ENCODE results near the gene RHEB. TPM values are rescaled to one million over a fixed set of nuclear protein-coding genes. Genes with fewer than 3 reads are reported as not detected.
A peak's percentile ranks its signal among the peaks of the same experiment; 100 is the strongest.

RHEB gene
- total and polyA plus RNA-seq, 2 of the 4 experiments (the other 2 are of a cell fraction) = 19.7 to 67.2 TPM

- H4K5ac ChIP-seq (ENCODE audit: low read depth, low read length) = no peak overlapping the region
- peaks cover 14% of the 10 kb centered on the region for H3K4me1 ChIP-seq (ENCODE audit: control insufficient read depth, insufficient read depth, low read length)
- H3K4ac ChIP-seq (ENCODE audit: low read depth, low read length) = peak overlapping the region; percentile 82; the same call in 1 of the 2 replicates
- no peak overlapping the region for H3K9ac ChIP-seq (ENCODE audit: low read depth, low read length)
- H3K18ac ChIP-seq (ENCODE audit: low read depth, low read length) = peak overlapping the region; percentile 10; the same call in 1 of the 2 replicates
- peaks cover 0 to 10% of the 10 kb centered on the region in 2 experiments; a peak in 1 of 4 replicates for H3K79me1 ChIP-seq (ENCODE audit: low read depth in 1 of 2, low read length in 2 of 2)
- no peak overlapping the region for H3K4me3 ChIP-seq (ENCODE audit: insufficient read depth, low read depth, low read length)
- no peak overlapping the region for H2BK20ac ChIP-seq (ENCODE audit: low read depth, low read length)
- H2AK5ac ChIP-seq (ENCODE audit: low read depth, low read length) = no peak overlapping the region; the same call in 1 of the 2 replicates
- H3K56ac ChIP-seq (ENCODE audit: extremely low read depth, insufficient read depth, low read length) = no peak overlapping the region
- no CpG with 5 or more reads among the region's 6 CpGs for WGBS, 2 experiments (ENCODE audit: extremely low coverage in 2 of 2, insufficient read length in 1 of 2)
- H2BK15ac ChIP-seq (ENCODE audit: low read depth, low read length) = peak overlapping the region; percentile 27; the same call in 1 of the 3 replicates
- H4K91ac ChIP-seq (ENCODE audit: insufficient read depth, low read depth, low read length) = peak overlapping the region; percentile 88
- no peak overlapping the region for H3K4me2 ChIP-seq (ENCODE audit: low read depth, low read length)
- peaks cover 10% of the 10 kb centered on the region for H3K9me1 ChIP-seq (ENCODE audit: insufficient read depth, low read length)
- in situ Hi-C loops (cut with MboI; ENCODE audit: low sequenced_read_pairs) (loop anchor here (25.0 kb wide), 1 partner anchor 301 kb away; no protein-coding TSS in a partner anchor), intact Hi-C loops (cut with micrococcal nuclease) (loop anchor here (2.0 to 5.0 kb wide), 2 partner anchors 57 to 171 kb away; partner anchors contain the start of gene RHEB), dilution Hi-C loops (cut with HindIII; ENCODE audit: low sequenced_read_pairs, unreplicated experiment) (no loop called here)
- H3K14ac ChIP-seq (replicated peaks; ENCODE audit: low read depth, low read length) = peak overlapping the region; percentile 26; the same call in 1 of the 2 replicates
- CTCF ChIA-PET = no interaction called here
- H2BK120ac ChIP-seq (ENCODE audit: low read depth, low read length) = no peak overlapping the region
- DNase-seq (no peak), ATAC-seq (ENCODE audit: low read depth) (no peak)
- H2AFZ ChIP-seq (replicated peaks; ENCODE audit: low read length, poor library complexity) = no peak overlapping the region
- H2AK9ac ChIP-seq (replicated peaks; ENCODE audit: low read depth, low read length, poor library complexity) = no peak overlapping the region
- no peak overlapping the region for H3K27ac ChIP-seq (ENCODE audit: insufficient read depth, low read length)
- POLR2A ChIA-PET (ENCODE audit: unreplicated experiment) = interaction anchor here (0.6 kb wide), 1 partner anchor 157 kb away, joined by 12 read pairs; no protein-coding TSS in a partner anchor
- peak overlapping the region in 1 of 2 experiments; percentile 70; a peak in 2 of 4 replicates for H4K8ac ChIP-seq (ENCODE audit: low read depth in 2 of 2, low read length in 2 of 2)
- peaks cover 14% of the 10 kb centered on the region for H3K36me3 ChIP-seq (ENCODE audit: control insufficient read depth, insufficient read depth, low read length)
- H2BK5ac ChIP-seq (ENCODE audit: low read depth, low read length, poor library complexity, severe bottlenecking) = no peak overlapping the region
- peaks cover 6% of the 10 kb centered on the region for H3K9me3 ChIP-seq (ENCODE audit: control insufficient read depth, insufficient read depth, low read length)
- no peak overlapping the region for H3K23ac ChIP-seq (ENCODE audit: low read depth, low read length)
- BruUV-seq (replicated peaks) = no TSS peak
- H4K20me1 ChIP-seq (ENCODE audit: insufficient read depth, low read length) = no peaks in the 10 kb centered on the region
- TF ChIP-seq FOS (IDR thresholded peaks at IDR 0.05; ENCODE audit: low read depth, low read length) (no peak), NFE2L2 (IDR thresholded peaks at IDR 0.05; ENCODE audit: low read depth, low read length) (no peak), RCOR1 (IDR thresholded peaks at IDR 0.05; ENCODE audit: insufficient replicate concordance, low read length) (no peak), ELK1 (IDR thresholded peaks at IDR 0.05; ENCODE audit: borderline replicate concordance, low read depth, low read length) (no peak), CEBPB (IDR thresholded peaks at IDR 0.05; ENCODE audit: low read depth, low read length) (no peak), BHLHE40 (IDR thresholded peaks at IDR 0.05; ENCODE audit: low read depth, low read length) (no peak), MAZ (IDR thresholded peaks at IDR 0.05; ENCODE audit: borderline replicate concordance, low read depth, low read length) (no peak), RFX5 (IDR thresholded peaks at IDR 0.05; ENCODE audit: low read depth, low read length) (no peak), MXI1 (IDR thresholded peaks at IDR 0.05; ENCODE audit: borderline replicate concordance, low read depth, low read length) (no peak), POLR2A (IDR thresholded peaks at IDR 0.05; ENCODE audit: low read depth, low read length) (no peak)
- H3K27me3 ChIP-seq (ENCODE audit: control insufficient read depth, insufficient read depth, low read length) = no peaks in the 10 kb centered on the region
These were observed 58.4 kb downstream of the RHEB start for GRCh38 chr7:151461096-151461941.
